HepG2 (cell line): Measurements from ENCODE around the gene HIGD1A. TPM values are rescaled to one million over a fixed set of nuclear protein-coding genes. Genes with fewer than 3 reads are reported as not detected.

Source experiments
- ATAC-seq: fragments of 200-7000 bp; cut with Tn5 transposase; 3 replicates; pipeline ENCODE4 v1.9.1; 2020; ENCODE audit warnings: mild to moderate bottlenecking, moderate library complexity
- BruUV-seq: library from RNA; stranded (reverse); fragments of 400-500 nt; replicated peaks from 2 replicates; lab custom pipeline; 2021; lab: Mats Ljungman, UMichigan
- CTCF ChIA-PET: fragments of 300-600 bp; formaldehyde crosslinking; extraction: SDS; loops from one replicate; lab custom pipeline; 2021; ENCODE audit warnings: low total read pairs, inconsistent platforms, low intra/inter-chr PET ratio; lab: Yijun Ruan, JAX
- POLR2A ChIA-PET: fragments of 350-600 bp; sonication (Branson Sonifier 250); formaldehyde crosslinking; loops from one replicate; lab custom pipeline; 2020; ENCODE audit warnings: antibody characterized with exemption, inconsistent platforms; lab: Yijun Ruan, JAX
- DNase-seq: peaks from one replicate; pipeline ENCODE4 v3.0.0-alpha.2; 2015; ENCODE audit warnings: low spot score
- FAIRE-seq: peaks from 3 replicates; lab custom pipeline; 2011; peaks lifted over from hg19 to GRCh38; lab: Jason Lieb, UNC
- H2AFZ ChIP-seq: one replicate; pipeline ENCODE4 v1.6.1; 2011; ENCODE audit warnings: low read length, inconsistent platforms
- H3K27ac ChIP-seq: fragments of 300-600 bp; 3 replicates; pipeline ENCODE4 v1.8.0; 2011; ENCODE audit warnings: mixed run types, mild to moderate bottlenecking, mixed read lengths, low read length, inconsistent platforms; ENCODE audit not compliant: insufficient read depth; ENCODE audit errors: extremely low read length
- H3K27me3 ChIP-seq, 2 experiments: fragments of 200-600 bp in 1 of 2; 2 replicates in 1 of 2; 3 replicates in 1 of 2; pipeline versions ENCODE4 v1.6.0 to v1.8.0; 2011; ENCODE audit warnings: low read length in 2 of 2, mild to moderate bottlenecking in 2 of 2, moderate library complexity in 2 of 2, inconsistent platforms in 1 of 2; ENCODE audit not compliant: insufficient read depth in 2 of 2, control insufficient read depth in 1 of 2
- H3K36me3 ChIP-seq, 2 experiments: fragments of 200-600 bp in 1 of 2; replicated peaks in 1 of 2; 2 replicates in 1 of 2; 3 replicates in 1 of 2; pipeline versions ENCODE4 v1.5.1 to v1.8.0; 2011; ENCODE audit warnings: low read length in 2 of 2, inconsistent platforms in 1 of 2; ENCODE audit not compliant: insufficient read depth in 2 of 2, control insufficient read depth in 1 of 2
- H3K4me1 ChIP-seq: 2 replicates; pipeline ENCODE4 v1.5.1; 2012; ENCODE audit warnings: low read length, inconsistent platforms; ENCODE audit not compliant: insufficient read depth
- H3K4me2 ChIP-seq: 2 replicates; pipeline ENCODE4 v1.6.0; 2011; ENCODE audit warnings: low read depth, low read length, inconsistent platforms
- H3K4me3 ChIP-seq, 3 experiments: fragments of 200-600 bp in 1 of 3; sonication (generic), shearing (Covaris generic) in 1 of 3; replicated peaks in 1 of 3; 2 replicates each; pipeline ENCODE4 v1.5.1; 2011 to 2016; ENCODE audit warnings: low read length in 3 of 3, inconsistent platforms in 2 of 3, low read depth in 2 of 3, mild to moderate bottlenecking in 2 of 3, control low read depth in 1 of 3, mixed read lengths in 1 of 3; ENCODE audit not compliant: insufficient read depth in 1 of 3
- H3K79me2 ChIP-seq: one replicate; pipeline ENCODE4 v1.6.1; 2011; ENCODE audit warnings: low read length, inconsistent platforms; ENCODE audit not compliant: insufficient read depth
- H3K9ac ChIP-seq: 2 replicates; pipeline ENCODE4 v1.6.0; 2011; ENCODE audit warnings: mild to moderate bottlenecking, low read depth, low read length, inconsistent platforms; ENCODE audit not compliant: insufficient read depth
- H3K9me3 ChIP-seq: 2 replicates; pipeline ENCODE4 v1.5.1; 2012; ENCODE audit warnings: mild to moderate bottlenecking, low read length
- H4K20me1 ChIP-seq: 2 replicates; pipeline ENCODE4 v1.6.0; 2011; ENCODE audit warnings: inconsistent platforms, mild to moderate bottlenecking, low read length, moderate library complexity; ENCODE audit not compliant: insufficient read depth
- GABPB1 ChIP-seq: IDR thresholded peaks from 2 replicates; pipeline ENCODE4 v1.6.1; 2016; ENCODE audit warnings: mild to moderate bottlenecking, missing genetic modification reagents, moderate library complexity, missing compliant biosample characterization
- HOMEZ ChIP-seq: IDR thresholded peaks from 2 replicates; pipeline ENCODE4 v1.6.1; 2016; ENCODE audit warnings: low read depth
- KDM5A ChIP-seq: fragments of 200-600 bp; sonication (generic); IDR thresholded peaks from 2 replicates; pipeline ENCODE4 v1.7.0; 2018; ENCODE audit warnings: antibody characterized with exemption, mild to moderate bottlenecking, low read length, borderline replicate concordance
- NFRKB ChIP-seq: fragments of 450-650 bp; IDR thresholded peaks from 2 replicates; pipeline ENCODE4 v1.6.1; 2017
- PAXIP1 ChIP-seq: sonication (generic); formaldehyde crosslinking; conservative IDR thresholded peaks from 2 replicates; pipeline ENCODE4 v1.4.0; 2020; ENCODE audit warnings: mild to moderate bottlenecking, missing genetic modification reagents, moderate library complexity
- POGZ ChIP-seq: sonication (generic); formaldehyde crosslinking; IDR thresholded peaks from 2 replicates; pipeline ENCODE4 v1.4.0; 2020; ENCODE audit warnings: mild to moderate bottlenecking, missing genetic modification reagents
- POLR2A ChIP-seq, 2 experiments: IDR thresholded peaks; 2 replicates each; pipeline ENCODE4 v1.6.1; 2011; ENCODE audit warnings: low read depth in 2 of 2, low read length in 2 of 2, mild to moderate bottlenecking in 1 of 2, moderate library complexity in 1 of 2; ENCODE audit not compliant: insufficient read depth in 1 of 2
- RARA ChIP-seq: IDR thresholded peaks from 2 replicates; pipeline ENCODE4 v1.6.1; 2016; ENCODE audit warnings: missing genetic modification reagents, missing compliant biosample characterization
- RBAK ChIP-seq: sonication (generic); formaldehyde crosslinking; IDR thresholded peaks from 2 replicates; pipeline ENCODE4 v1.5.1; 2020; ENCODE audit warnings: mild to moderate bottlenecking, missing genetic modification reagents
- SMAD1 ChIP-seq: sonication (generic); formaldehyde crosslinking; IDR thresholded peaks from 2 replicates; pipeline ENCODE4 v1.4.0; 2020; ENCODE audit warnings: missing genetic modification reagents, low read depth, mild to moderate bottlenecking, borderline replicate concordance
- THYN1 ChIP-seq: sonication (generic); formaldehyde crosslinking; IDR thresholded peaks from 2 replicates; pipeline ENCODE4 v1.8.1; 2023; ENCODE audit warnings: low read depth, mild to moderate bottlenecking, moderate library complexity, missing genetic modification reagents, borderline replicate concordance
- ZNF101 ChIP-seq: sonication (generic); formaldehyde crosslinking; IDR thresholded peaks from 2 replicates; pipeline ENCODE4 v1.4.0; 2020; ENCODE audit warnings: mild to moderate bottlenecking, low read depth, missing genetic modification reagents, borderline replicate concordance
- ZNF326 ChIP-seq: sonication (generic); formaldehyde crosslinking; IDR thresholded peaks from 2 replicates; pipeline ENCODE4 v1.4.0; 2020; ENCODE audit warnings: missing genetic modification reagents, borderline replicate concordance
- ZNF589 ChIP-seq: sonication (generic); formaldehyde crosslinking; conservative IDR thresholded peaks from 2 replicates; pipeline ENCODE4 v1.8.0; 2022; ENCODE audit warnings: mild to moderate bottlenecking, moderate library complexity, missing genetic modification reagents
- WGBS: methylation state at CpG from one replicate; pipeline ENCODE4 v1.1.6; 2017; ENCODE audit warnings: low lambda C conversion rate; 5-methylcytosine and 5-hydroxymethylcytosine counted together
- in situ Hi-C: cut with HindIII; loops from 2 replicates; pipeline ENCODE4 v1.10.0; 2017; ENCODE audit warnings: low pct_unique_long_range_greater_than_20kb; ENCODE audit not compliant: extremely low pct_ligation_motif_present
- intact Hi-C: fragments of 100-400 bp; cut with micrococcal nuclease; formaldehyde crosslinking; loops from one replicate; pipeline ENCODE4 v1.10.0; 2022; ENCODE audit not compliant: unreplicated experiment
- polyA plus RNA-seq, 8 experiments: library from polyadenylated mRNA; depleted of rRNA in 3 of 8; stranded (reverse) in 7 of 8; unstranded in 1 of 8; fragments of >200 nt; fragmentation: Illumina TruSeq in 4 of 8; extraction: Trizol in 4 of 8; gene quantifications; 2 replicates each; pipeline versions ENCODE4 v1.2.1 to v1.2.3, GENCODE V29; 2011 to 2016; ENCODE audit warnings: low read depth in 4 of 8, missing spikeins in 1 of 8, mixed read lengths in 1 of 8; ENCODE audit not compliant: insufficient read depth in 1 of 8
- total RNA-seq, 5 experiments: library from RNA; depleted of rRNA; stranded (reverse); fragments of >200 nt; fragmentation: Illumina TruSeq; extraction: Trizol; gene quantifications; 2 replicates each; pipeline ENCODE4 v1.2.3, GENCODE V29; 2016; ENCODE audit warnings: low read depth in 1 of 5
- TF ChIP-seq, protein P1 (sequence below): sonication (generic); formaldehyde crosslinking; IDR thresholded peaks from 2 replicates; pipeline ENCODE4 v1.5.0; 2020; ENCODE audit warnings: missing genetic modification reagents, mild to moderate bottlenecking, borderline replicate concordance

HIGD1A gene
- total and polyA plus RNA-seq, 2 of the 13 experiments (the other 11 are each of a cell fraction or from before 2014, with no cell fraction given), result 222 to 253 TPM

- Histone ChIP-seq H3K4me2 (no peak overlapping the region), H3K27ac (no peak overlapping the region)
- in situ Hi-C loops, result no loop called here
- 84% methylated on average over 9 of the region's 9 CpGs for WGBS
- CTCF ChIA-PET, result no interaction called here
- no peak for DNase-seq
- TF ChIP-seq ZNF589 (CRISPR knock-in tag), result no peak
- no peak for TF ChIP-seq NFRKB
- TF ChIP-seq GABPB1, result no peak
- no peak for TF ChIP-seq POGZ (CRISPR knock-in tag)
- no peak for TF ChIP-seq RARA (CRISPR knock-in tag)
- TF ChIP-seq, protein P1, sequence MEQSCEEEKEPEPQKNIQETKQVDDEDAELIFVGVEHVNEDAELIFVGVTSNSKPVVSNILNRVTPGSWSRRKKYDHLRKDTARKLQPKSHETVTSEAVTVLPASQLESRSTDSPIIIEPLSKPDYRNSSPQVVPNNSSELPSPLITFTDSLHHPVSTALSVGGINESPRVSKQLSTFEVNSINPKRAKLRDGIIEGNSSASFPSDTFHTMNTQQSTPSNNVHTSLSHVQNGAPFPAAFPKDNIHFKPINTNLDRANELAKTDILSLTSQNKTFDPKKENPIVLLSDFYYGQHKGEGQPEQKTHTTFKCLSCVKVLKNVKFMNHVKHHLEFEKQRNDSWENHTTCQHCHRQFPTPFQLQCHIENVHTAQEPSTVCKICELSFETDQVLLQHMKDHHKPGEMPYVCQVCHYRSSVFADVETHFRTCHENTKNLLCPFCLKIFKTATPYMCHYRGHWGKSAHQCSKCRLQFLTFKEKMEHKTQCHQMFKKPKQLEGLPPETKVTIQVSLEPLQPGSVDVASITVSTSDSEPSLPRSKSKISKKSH (CRISPR knock-in tag), result no peak
- no peak for TF ChIP-seq RBAK
- TF ChIP-seq PAXIP1, result no peak
- TF ChIP-seq HOMEZ (CRISPR knock-in tag), result no peak
- no peak for TF ChIP-seq ZNF326 (CRISPR knock-in tag)
- TF ChIP-seq ZNF101 (CRISPR knock-in tag), result no peak
- no peak for TF ChIP-seq SMAD1 (CRISPR knock-in tag)
- TF ChIP-seq POLR2A (IDR thresholded peaks at IDR 0.05; ENCODE audit: insufficient read depth in 1 of 2, low read depth in 2 of 2, low read length in 2 of 2), result no peak
- no peak for TF ChIP-seq THYN1
- no peak for TF ChIP-seq KDM5A
- TF ChIP-seq, all 625 proteins: peak for 0
- ATAC-seq, result no peak
- Histone ChIP-seq H2AFZ (no peak overlapping the region), H3K4me1 (peaks cover 61% of the 10 kb centered on the region), H3K79me2 (no peaks in the 10 kb centered on the region), H3K27me3 (no peaks in the 10 kb centered on the region), H3K9ac (no peak overlapping the region), H4K20me1 (no peaks in the 10 kb centered on the region), H3K4me3 (no peak overlapping the region), H3K9me3 (no peaks in the 10 kb centered on the region), H3K36me3 (no peaks in the 10 kb centered on the region)
- intact Hi-C loops, result no loop called here
- POLR2A ChIA-PET, result interaction anchor here (1.5 kb wide), 1 partner anchor 10 kb away, joined by 10 read pairs; no protein-coding TSS in a partner anchor
- no peak for FAIRE-seq
- BruUV-seq, result no TSS peak
Measured at GRCh38 chr3:42742688-42743087, 61.6 kb downstream of the HIGD1A start.
